ENCODE measurements around the gene GPRC5C. TPM values are rescaled to one million over a fixed set of nuclear protein-coding genes. Genes with fewer than 3 reads are reported as not detected.
A peak's percentile ranks its signal among the peaks of the same experiment; 100 is the strongest.

Gene GPRC5C
- total and polyA plus RNA-seq, 9 of the 15 experiments (the other 6 are each of a cell fraction or from before 2014, with no cell fraction given): 0.28 to 9.0 (median 4.1) TPM

DNA sequence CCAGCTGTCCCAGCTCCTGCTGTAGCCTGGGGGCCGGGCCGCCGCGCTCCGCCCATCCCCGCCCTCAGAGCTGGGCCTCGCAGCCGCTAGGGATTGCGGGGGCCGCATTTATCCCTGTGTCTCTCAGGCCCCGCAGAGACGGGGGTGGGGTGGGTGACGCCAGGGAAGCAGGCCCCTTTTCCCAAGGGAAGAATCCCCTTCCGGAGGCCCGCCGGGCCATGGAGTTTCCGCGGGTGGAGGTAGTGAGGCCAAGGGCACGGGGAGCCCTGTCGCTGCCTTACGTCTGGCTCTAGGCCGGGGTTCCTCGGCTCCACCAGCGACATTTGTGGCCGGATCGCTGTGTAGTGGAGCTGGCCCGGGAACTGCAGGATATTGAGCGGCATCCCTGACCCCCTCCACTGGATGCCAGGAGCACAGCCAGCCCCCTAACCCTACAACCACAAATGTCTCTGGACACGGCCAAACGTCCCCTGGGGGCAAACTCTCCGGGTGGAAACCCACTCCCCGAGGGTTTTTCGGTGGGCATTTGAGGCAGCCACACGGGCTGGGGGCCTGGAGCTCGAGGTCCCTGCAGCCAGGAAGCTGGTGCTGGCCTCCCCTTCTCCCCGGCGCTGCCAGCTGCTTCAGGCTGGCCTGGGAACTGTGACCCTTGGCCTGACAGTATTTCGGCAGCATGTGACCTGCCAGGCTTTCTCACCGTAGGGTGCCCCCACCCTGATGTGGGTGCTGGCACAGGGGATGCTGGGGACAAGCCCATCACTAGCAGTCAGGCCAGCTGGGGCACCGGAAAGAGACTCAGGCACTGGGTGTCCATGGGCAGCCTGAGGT lies 22.5 kb downstream of the GPRC5C start (continued):
- TF ChIP-seq, protein P1, sequence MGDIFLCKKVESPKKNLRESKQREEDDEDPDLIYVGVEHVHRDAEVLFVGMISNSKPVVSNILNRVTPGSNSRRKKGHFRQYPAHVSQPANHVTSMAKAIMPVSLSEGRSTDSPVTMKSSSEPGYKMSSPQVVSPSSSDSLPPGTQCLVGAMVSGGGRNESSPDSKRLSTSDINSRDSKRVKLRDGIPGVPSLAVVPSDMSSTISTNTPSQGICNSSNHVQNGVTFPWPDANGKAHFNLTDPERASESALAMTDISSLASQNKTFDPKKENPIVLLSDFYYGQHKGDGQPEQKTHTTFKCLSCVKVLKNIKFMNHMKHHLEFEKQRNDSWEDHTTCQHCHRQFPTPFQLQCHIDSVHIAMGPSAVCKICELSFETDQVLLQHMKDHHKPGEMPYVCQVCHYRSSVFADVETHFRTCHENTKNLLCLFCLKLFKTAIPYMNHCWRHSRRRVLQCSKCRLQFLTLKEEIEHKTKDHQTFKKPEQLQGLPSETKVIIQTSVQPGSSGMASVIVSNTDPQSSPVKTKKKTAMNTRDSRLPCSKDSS (IDR thresholded peaks at IDR 0.05; ENCODE audit: low read depth, partially characterized antibody): no peak
- TF ChIP-seq SIN3B (IDR thresholded peaks at IDR 0.05; ENCODE audit: low read depth): no peak
- peak; percentile 81; the same call in 1 of the 2 replicates for TF ChIP-seq ZNF830 (CRISPR knock-in tag; IDR thresholded peaks at IDR 0.05)
- no peak for TF ChIP-seq RHOXF2B (CRISPR knock-in tag; conservative IDR thresholded peaks at IDR 0.05)
- TF ChIP-seq FOSL1 (tag; conservative IDR thresholded peaks at IDR 0.05): no peak
- no peak for TF ChIP-seq PRPF4 (IDR thresholded peaks at IDR 0.05; ENCODE audit: insufficient read depth, low read depth, low read length, poor library complexity, severe bottlenecking)
- TF ChIP-seq, protein P2, sequence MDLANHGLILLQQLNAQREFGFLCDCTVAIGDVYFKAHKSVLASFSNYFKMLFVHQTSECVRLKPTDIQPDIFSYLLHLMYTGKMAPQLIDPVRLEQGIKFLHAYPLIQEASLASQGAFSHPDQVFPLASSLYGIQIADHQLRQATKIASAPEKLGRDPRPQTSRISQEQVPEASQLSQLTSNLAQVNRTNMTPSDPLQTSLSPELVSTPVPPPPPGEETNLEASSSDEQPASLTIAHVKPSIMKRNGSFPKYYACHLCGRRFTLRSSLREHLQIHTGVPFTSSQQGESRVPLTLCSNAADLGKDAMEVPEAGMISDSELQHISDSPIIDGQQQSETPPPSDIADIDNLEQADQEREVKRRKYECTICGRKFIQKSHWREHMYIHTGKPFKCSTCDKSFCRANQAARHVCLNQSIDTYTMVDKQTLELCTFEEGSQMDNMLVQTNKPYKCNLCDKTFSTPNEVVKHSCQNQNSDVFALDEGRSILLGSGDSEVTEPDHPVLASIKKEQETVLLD (IDR thresholded peaks at IDR 0.05): 0 out of 2 replicates have a peak, but pooled peaks have one; percentile 26
- TF ChIP-seq ZFP30 (CRISPR knock-in tag; IDR thresholded peaks at IDR 0.05; ENCODE audit: borderline replicate concordance): no peak
- no peak for TF ChIP-seq NFIC (IDR thresholded peaks at IDR 0.05)
- no peak for TF ChIP-seq TRIM24 (IDR thresholded peaks at IDR 0.05)
- TF ChIP-seq SMAD3 (CRISPR knock-in tag; conservative IDR thresholded peaks at IDR 0.05): no peak
- TF ChIP-seq RFX1 (IDR thresholded peaks at IDR 0.05): no peak
- TF ChIP-seq, protein P3, sequence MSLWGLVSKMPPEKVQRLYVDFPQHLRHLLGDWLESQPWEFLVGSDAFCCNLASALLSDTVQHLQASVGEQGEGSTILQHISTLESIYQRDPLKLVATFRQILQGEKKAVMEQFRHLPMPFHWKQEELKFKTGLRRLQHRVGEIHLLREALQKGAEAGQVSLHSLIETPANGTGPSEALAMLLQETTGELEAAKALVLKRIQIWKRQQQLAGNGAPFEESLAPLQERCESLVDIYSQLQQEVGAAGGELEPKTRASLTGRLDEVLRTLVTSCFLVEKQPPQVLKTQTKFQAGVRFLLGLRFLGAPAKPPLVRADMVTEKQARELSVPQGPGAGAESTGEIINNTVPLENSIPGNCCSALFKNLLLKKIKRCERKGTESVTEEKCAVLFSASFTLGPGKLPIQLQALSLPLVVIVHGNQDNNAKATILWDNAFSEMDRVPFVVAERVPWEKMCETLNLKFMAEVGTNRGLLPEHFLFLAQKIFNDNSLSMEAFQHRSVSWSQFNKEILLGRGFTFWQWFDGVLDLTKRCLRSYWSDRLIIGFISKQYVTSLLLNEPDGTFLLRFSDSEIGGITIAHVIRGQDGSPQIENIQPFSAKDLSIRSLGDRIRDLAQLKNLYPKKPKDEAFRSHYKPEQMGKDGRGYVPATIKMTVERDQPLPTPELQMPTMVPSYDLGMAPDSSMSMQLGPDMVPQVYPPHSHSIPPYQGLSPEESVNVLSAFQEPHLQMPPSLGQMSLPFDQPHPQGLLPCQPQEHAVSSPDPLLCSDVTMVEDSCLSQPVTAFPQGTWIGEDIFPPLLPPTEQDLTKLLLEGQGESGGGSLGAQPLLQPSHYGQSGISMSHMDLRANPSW (CRISPR knock-in tag; IDR thresholded peaks at IDR 0.05): no peak
- no peak for TF ChIP-seq NELFE (IDR thresholded peaks at IDR 0.05; ENCODE audit: insufficient read depth, insufficient read length)
- peak; percentile 70; the same call in 1 of the 2 replicates for TF ChIP-seq ZNF12 (CRISPR knock-in tag; IDR thresholded peaks at IDR 0.05)
- TF ChIP-seq SETDB1 (IDR thresholded peaks at IDR 0.05; ENCODE audit: low read length): no peak
- TF ChIP-seq, protein P4, sequence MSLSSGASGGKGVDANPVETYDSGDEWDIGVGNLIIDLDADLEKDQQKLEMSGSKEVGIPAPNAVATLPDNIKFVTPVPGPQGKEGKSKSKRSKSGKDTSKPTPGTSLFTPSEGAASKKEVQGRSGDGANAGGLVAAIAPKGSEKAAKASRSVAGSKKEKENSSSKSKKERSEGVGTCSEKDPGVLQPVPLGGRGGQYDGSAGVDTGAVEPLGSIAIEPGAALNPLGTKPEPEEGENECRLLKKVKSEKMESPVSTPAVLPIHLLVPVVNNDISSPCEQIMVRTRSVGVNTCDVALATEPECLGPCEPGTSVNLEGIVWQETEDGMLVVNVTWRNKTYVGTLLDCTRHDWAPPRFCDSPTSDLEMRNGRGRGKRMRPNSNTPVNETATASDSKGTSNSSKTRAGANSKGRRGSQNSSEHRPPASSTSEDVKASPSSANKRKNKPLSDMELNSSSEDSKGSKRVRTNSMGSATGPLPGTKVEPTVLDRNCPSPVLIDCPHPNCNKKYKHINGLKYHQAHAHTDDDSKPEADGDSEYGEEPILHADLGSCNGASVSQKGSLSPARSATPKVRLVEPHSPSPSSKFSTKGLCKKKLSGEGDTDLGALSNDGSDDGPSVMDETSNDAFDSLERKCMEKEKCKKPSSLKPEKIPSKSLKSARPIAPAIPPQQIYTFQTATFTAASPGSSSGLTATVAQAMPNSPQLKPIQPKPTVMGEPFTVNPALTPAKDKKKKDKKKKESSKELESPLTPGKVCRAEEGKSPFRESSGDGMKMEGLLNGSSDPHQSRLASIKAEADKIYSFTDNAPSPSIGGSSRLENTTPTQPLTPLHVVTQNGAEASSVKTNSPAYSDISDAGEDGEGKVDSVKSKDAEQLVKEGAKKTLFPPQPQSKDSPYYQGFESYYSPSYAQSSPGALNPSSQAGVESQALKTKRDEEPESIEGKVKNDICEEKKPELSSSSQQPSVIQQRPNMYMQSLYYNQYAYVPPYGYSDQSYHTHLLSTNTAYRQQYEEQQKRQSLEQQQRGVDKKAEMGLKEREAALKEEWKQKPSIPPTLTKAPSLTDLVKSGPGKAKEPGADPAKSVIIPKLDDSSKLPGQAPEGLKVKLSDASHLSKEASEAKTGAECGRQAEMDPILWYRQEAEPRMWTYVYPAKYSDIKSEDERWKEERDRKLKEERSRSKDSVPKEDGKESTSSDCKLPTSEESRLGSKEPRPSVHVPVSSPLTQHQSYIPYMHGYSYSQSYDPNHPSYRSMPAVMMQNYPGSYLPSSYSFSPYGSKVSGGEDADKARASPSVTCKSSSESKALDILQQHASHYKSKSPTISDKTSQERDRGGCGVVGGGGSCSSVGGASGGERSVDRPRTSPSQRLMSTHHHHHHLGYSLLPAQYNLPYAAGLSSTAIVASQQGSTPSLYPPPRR (CRISPR knock-in tag; IDR thresholded peaks at IDR 0.05; ENCODE audit: borderline replicate concordance): no peak
- no peak for TF ChIP-seq ZNF561 (CRISPR knock-in tag; conservative IDR thresholded peaks at IDR 0.05)
